Jurkat, Clone E6-1 (cell line): ENCODE results near the gene GPR55.
"Not testable (repeated sequence)": the region's sequence is repeated elsewhere in the genome, so short reads cannot be mapped to it uniquely, and the experiment has no call there.

Source experiments
- DNase-seq: peaks from one replicate; pipeline ENCODE4 v3.0.0-alpha.2; 2011; ENCODE audit warnings: low read depth, low spot score
- H3K4me3 ChIP-seq: 2 replicates; pipeline ENCODE4 v1.5.1; 2011; ENCODE audit warnings: mild to moderate bottlenecking, low read length, control low read depth, moderate library complexity

The GPR55 gene

GRCh38 chr2:230938516-230939065, 13.5 kb upstream of the GPR55 start:
- H3K4me3 ChIP-seq: no peak overlapping the region
- no peak for DNase-seq

- DNase-seq: no peak
Measured at GRCh38 chr2:230938098-230938497, 13.1 kb upstream of the GPR55 start.

GRCh38 chr2:230937362-230937761, 12.3 kb upstream of the GPR55 start:
- H3K4me3 ChIP-seq: no peak overlapping the region
- DNase-seq: no peak

More at GRCh38 chr2:230938098-230938497, 13.1 kb upstream of the GPR55 start:
- no peak overlapping the region for H3K4me3 ChIP-seq

- not testable (repeated sequence) for DNase-seq, H3K4me3 ChIP-seq
Measured at GRCh38 chr2:230936243-230936642, 11.2 kb upstream of the GPR55 start.

- no peak for DNase-seq
- no peak overlapping the region for H3K4me3 ChIP-seq
Measured at GRCh38 chr2:230935130-230935430, 10.0 kb upstream of the GPR55 start.

GRCh38 chr2:230934231-230935129, 9.4 kb upstream of the GPR55 start:
- no peak overlapping the region for H3K4me3 ChIP-seq
- DNase-seq: no peak

- no peak for DNase-seq
Measured at GRCh38 chr2:230933521-230934180, 8.6 kb upstream of the GPR55 start.

GRCh38 chr2:230932556-230933511, 7.8 kb upstream of the GPR55 start:
- DNase-seq: no peak
- no peak overlapping the region for H3K4me3 ChIP-seq

More at GRCh38 chr2:230933521-230934180, 8.6 kb upstream of the GPR55 start:
- no peak overlapping the region for H3K4me3 ChIP-seq

- no peak overlapping the region for H3K4me3 ChIP-seq
- peak; percentile 56 for DNase-seq
Measured at GRCh38 chr2:230931556-230932231, 6.7 kb upstream of the GPR55 start.

GRCh38 chr2:230930928-230931555, 6.0 kb upstream of the GPR55 start:
- no peak for DNase-seq
- H3K4me3 ChIP-seq: no peak overlapping the region

- DNase-seq: no peak
- no peak overlapping the region for H3K4me3 ChIP-seq
Measured at GRCh38 chr2:230930149-230930780, 5.2 kb upstream of the GPR55 start.

GRCh38 chr2:230929381-230930148, 4.5 kb upstream of the GPR55 start:
- no peak overlapping the region for H3K4me3 ChIP-seq
- DNase-seq: no peak

GRCh38 chr2:230928701-230929380, 3.8 kb upstream of the GPR55 start:
- no peak for DNase-seq
- H3K4me3 ChIP-seq: no peak overlapping the region

- H3K4me3 ChIP-seq: no peak overlapping the region
- DNase-seq: no peak
Measured at GRCh38 chr2:230927711-230928341, 2.8 kb upstream of the GPR55 start.

- H3K4me3 ChIP-seq: no peak overlapping the region
- DNase-seq: no peak
Measured at GRCh38 chr2:230925879-230926765, 1.1 kb upstream of the GPR55 start.
